Esophagus muscularis mucosa (tissue), 4 donors: Measurements from ENCODE around the gene CCDC170. TPM values are rescaled to one million over a fixed set of nuclear protein-coding genes. Genes with fewer than 3 reads are reported as not detected.

ENCODE experiments used
- DNase-seq: peaks from one replicate; pipeline ENCODE4 v3.0.0-alpha.2; 2017; ENCODE audit errors: extremely low spot score
- H3K27ac ChIP-seq, 4 donors: fragments of 200-600 bp; sonication (generic); replicated peaks in 1 of 4; 1 replicate in 3 of 4; 2 replicates in 1 of 4; pipeline ENCODE4 v1.5.1; 2016 to 2019; ENCODE audit warnings: mild to moderate bottlenecking in 1 of 4
- H3K27me3 ChIP-seq, 4 donors: fragments of 200-600 bp; sonication (generic); one replicate each; pipeline versions ENCODE4 v1.5.1 to v1.6.0; 2016 to 2019
- H3K36me3 ChIP-seq, 4 donors: fragments of 200-600 bp; sonication (generic); one replicate each; pipeline ENCODE4 v1.5.1; 2016 to 2019
- H3K4me1 ChIP-seq, 4 donors: fragments of 200-600 bp; sonication (generic); one replicate each; pipeline ENCODE4 v1.5.1; 2016 to 2019
- H3K4me3 ChIP-seq, 4 donors: fragments of 200-600 bp; sonication (generic); 1 replicate in 2 of 4; 2 replicates in 2 of 4; pipeline ENCODE4 v1.5.1; 2016 to 2019; ENCODE audit warnings: mild to moderate bottlenecking in 4 of 4, moderate library complexity in 1 of 4
- H3K9me3 ChIP-seq, 4 donors: fragments of 200-600 bp; sonication (generic); 1 replicate in 3 of 4; 2 replicates in 1 of 4; pipeline ENCODE4 v1.5.1; 2016 to 2019
- EP300 ChIP-seq: sonication (generic); formaldehyde crosslinking; IDR thresholded peaks from one replicate; pipeline ENCODE4 v1.6.1; 2017; ENCODE audit warnings: antibody characterized with exemption
- POLR2A ChIP-seq: fragments of 450-650 bp; IDR thresholded peaks from one replicate; pipeline ENCODE4 v1.6.1; 2017; ENCODE audit warnings: antibody characterized with exemption, moderate library complexity, mild to moderate bottlenecking, low read depth
- POLR2AphosphoS5 ChIP-seq, 2 donors: sonication (generic); formaldehyde crosslinking; IDR thresholded peaks; one replicate each; pipeline ENCODE4 v1.6.1; 2017; ENCODE audit warnings: antibody characterized with exemption in 2 of 2
- WGBS: methylation state at CpG from one replicate; pipeline ENCODE4 v1.1.5; 2018; 5-methylcytosine and 5-hydroxymethylcytosine counted together
- intact Hi-C: fragments of 100-400 bp; cut with DNase I; formaldehyde crosslinking; loops from one replicate; pipeline ENCODE4 v1.15.1; 2023
- total RNA-seq, 4 donors: library from RNA; depleted of rRNA; stranded (reverse); fragments of >200 nt; gene quantifications; one replicate each; pipeline versions ENCODE4 v1.1.0 to v1.2.1, GENCODE V29; 2016
- TF ChIP-seq, protein P1 (sequence below), 3 experiments: fragments of 200-600 bp in 2 of 3; fragments of 450-650 bp in 1 of 3; sonication (generic) in 2 of 3; IDR thresholded peaks; one replicate each; pipeline ENCODE4 v1.5.1; 2017 to 2019; ENCODE audit warnings: antibody characterized with exemption in 3 of 3, mild to moderate bottlenecking in 2 of 3, moderate library complexity in 1 of 3

Gene CCDC170
- total RNA-seq, 4 donors from 2014 or later = 0.32 to 1.5 (median 0.49) TPM

DNA sequence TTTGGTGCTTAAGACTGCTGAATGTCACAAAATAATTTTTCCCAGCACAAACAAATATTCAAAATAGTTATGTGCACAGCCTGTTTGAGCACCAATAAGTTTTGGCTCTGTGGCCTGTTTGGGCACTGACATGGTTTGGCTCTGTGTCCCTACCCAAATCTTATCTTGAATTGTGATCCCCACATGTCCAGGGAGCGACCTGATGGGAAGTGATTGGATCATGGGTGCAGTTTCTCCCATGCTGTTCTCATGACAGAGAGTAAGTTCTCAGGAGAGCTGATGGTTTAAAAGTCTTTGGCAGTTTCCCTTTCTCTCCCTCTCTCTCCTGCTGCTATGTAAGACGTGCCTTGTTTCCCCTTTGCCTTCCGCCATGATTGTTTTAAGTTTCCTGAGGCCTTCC is 167.7 kb downstream of the CCDC170 start:
- DNase-seq = no peak
- Histone ChIP-seq H3K36me3 (no peaks in the 10 kb centered on the region), H3K9me3 (no peaks in the 10 kb centered on the region), H3K4me3 (no peak overlapping the region), H3K27ac (no peak overlapping the region), H3K4me1 (no peaks in the 10 kb centered on the region), H3K27me3 (no peaks in the 10 kb centered on the region)
- WGBS = 81% methylated on average over 3 of the region's 3 CpGs
- TF ChIP-seq, protein P1, sequence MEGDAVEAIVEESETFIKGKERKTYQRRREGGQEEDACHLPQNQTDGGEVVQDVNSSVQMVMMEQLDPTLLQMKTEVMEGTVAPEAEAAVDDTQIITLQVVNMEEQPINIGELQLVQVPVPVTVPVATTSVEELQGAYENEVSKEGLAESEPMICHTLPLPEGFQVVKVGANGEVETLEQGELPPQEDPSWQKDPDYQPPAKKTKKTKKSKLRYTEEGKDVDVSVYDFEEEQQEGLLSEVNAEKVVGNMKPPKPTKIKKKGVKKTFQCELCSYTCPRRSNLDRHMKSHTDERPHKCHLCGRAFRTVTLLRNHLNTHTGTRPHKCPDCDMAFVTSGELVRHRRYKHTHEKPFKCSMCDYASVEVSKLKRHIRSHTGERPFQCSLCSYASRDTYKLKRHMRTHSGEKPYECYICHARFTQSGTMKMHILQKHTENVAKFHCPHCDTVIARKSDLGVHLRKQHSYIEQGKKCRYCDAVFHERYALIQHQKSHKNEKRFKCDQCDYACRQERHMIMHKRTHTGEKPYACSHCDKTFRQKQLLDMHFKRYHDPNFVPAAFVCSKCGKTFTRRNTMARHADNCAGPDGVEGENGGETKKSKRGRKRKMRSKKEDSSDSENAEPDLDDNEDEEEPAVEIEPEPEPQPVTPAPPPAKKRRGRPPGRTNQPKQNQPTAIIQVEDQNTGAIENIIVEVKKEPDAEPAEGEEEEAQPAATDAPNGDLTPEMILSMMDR (IDR thresholded peaks at IDR 0.05) = no peak
- TF ChIP-seq EP300 (no peak), POLR2AphosphoS5 (IDR thresholded peaks at IDR 0.05) (no peak), POLR2A (no peak)
- intact Hi-C loops = no loop called here

DNA sequence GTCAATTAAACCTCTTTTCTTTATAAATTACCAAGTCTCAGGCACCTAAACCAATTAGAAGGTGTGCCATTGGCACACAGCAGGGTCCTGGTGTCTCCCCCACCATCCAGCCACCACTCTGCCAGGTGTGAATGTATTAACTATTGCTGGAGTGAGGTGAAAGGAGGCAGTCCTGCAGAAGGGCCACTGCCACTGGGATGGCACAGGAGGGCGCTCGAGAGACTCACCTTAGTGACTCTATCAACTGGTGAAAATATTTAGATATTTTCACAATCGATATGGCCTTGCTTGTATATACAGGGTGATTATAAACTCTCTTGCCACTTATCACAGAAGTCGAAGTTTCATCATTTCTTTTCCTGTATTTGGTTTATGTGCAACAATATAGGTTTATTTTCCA is 168.1 kb downstream of the CCDC170 start:
- TF ChIP-seq EP300 (no peak), POLR2A (no peak), POLR2AphosphoS5 (IDR thresholded peaks at IDR 0.05) (no peak)
- TF ChIP-seq, protein P1 (IDR thresholded peaks at IDR 0.05) = no peak
- Histone ChIP-seq H3K27ac (no peak overlapping the region), H3K36me3 (no peaks in the 10 kb centered on the region), H3K4me3 (no peak overlapping the region), H3K4me1 (no peaks in the 10 kb centered on the region), H3K27me3 (no peaks in the 10 kb centered on the region), H3K9me3 (no peaks in the 10 kb centered on the region)
- no peak for DNase-seq
- intact Hi-C loops = no loop called here
- WGBS = 48% methylated on average over 4 of the region's 4 CpGs

DNA sequence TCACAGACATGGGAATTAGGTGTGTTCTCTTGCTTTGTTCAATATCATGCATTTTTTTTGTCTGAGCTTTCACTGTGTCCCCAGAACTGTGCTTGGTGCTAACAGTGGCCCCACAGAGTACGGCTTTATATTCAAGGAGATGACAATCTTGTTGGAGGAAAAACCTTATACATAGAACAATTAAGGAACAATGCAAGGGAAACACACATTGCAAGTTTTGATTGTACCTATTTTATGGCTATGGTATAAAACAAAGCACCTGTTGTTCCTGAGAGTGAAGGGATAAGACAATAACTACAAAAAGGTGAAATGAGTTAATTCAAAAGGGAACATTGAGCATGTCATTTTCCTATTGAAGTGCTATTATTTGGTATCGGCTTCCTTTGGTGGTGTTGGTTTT is 169.7 kb downstream of the CCDC170 start:
- intact Hi-C loops = no loop called here
- TF ChIP-seq EP300 (no peak), POLR2A (no peak), POLR2AphosphoS5 (IDR thresholded peaks at IDR 0.05) (no peak)
- TF ChIP-seq, protein P1 (IDR thresholded peaks at IDR 0.05) = no peak
- Histone ChIP-seq H3K36me3 (no peaks in the 10 kb centered on the region), H3K4me1 (no peaks in the 10 kb centered on the region), H3K4me3 (no peak overlapping the region), H3K27ac (no peak overlapping the region), H3K27me3 (no peaks in the 10 kb centered on the region), H3K9me3 (no peaks in the 10 kb centered on the region)
- WGBS = 87% methylated on average over 2 of the region's 2 CpGs
- no peak for DNase-seq

DNA sequence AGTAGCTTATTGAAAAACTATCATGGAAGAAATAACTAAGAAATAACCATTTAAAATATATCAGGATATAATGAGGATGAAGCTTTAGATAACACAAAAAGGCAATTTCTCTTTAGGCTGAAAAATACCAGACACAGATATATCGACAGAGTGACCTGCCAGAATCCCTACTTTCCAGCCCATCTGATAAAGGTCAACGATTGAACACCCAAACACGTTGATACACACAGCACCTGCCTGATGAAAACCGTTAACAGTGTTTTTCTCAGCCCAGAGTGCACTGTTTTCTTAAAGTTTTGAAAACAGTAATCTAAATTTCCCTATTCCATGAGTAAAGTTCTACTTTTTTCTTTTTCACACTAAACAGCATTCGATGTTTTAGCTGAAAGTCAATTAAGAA is 170.6 kb downstream of the CCDC170 start:
- H3K4me1 ChIP-seq = no peaks in the 10 kb centered on the region
- no peaks in the 10 kb centered on the region for H3K36me3 ChIP-seq
- TF ChIP-seq POLR2A = no peak
- TF ChIP-seq EP300 = no peak
- no peak overlapping the region for H3K4me3 ChIP-seq
- H3K9me3 ChIP-seq = no peaks in the 10 kb centered on the region
- no peaks in the 10 kb centered on the region for H3K27me3 ChIP-seq
- H3K27ac ChIP-seq = no peak overlapping the region
- intact Hi-C loops = no loop called here
- DNase-seq = no peak
- 70% methylated on average over 5 of the region's 5 CpGs for WGBS

DNA sequence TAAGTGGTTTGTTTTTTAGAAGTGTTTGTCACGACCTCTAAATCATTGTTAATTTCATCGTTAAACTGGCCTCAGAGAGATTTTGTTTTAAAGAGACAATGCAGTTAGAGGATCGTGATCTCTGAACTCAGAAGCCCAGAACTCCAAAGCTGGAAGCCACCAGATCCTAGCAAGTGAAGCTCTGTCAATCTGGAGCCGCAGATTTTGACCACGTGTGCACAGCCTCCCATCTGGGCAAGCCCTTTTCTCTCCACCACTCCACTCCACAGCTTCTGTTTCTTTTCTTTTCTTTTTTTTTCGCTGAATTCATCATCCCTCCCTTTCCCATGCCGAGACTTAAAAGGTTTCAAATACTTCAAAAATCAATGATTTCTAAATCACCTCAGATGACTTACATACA is 171.5 kb downstream of the CCDC170 start:
- WGBS = 77% methylated on average over 7 of the region's 7 CpGs
- no peak overlapping the region for H3K27ac ChIP-seq
- no peak for DNase-seq
- H3K27me3 ChIP-seq = no peaks in the 10 kb centered on the region
- H3K9me3 ChIP-seq = no peaks in the 10 kb centered on the region
- no peaks in the 10 kb centered on the region for H3K4me1 ChIP-seq
- intact Hi-C loops = no loop called here
- H3K36me3 ChIP-seq = no peaks in the 10 kb centered on the region
- no peak overlapping the region for H3K4me3 ChIP-seq
- TF ChIP-seq, protein P1 (IDR thresholded peaks at IDR 0.05) = no peak
- TF ChIP-seq EP300 (no peak), POLR2AphosphoS5 (IDR thresholded peaks at IDR 0.05) (no peak), POLR2A (no peak)
